ENCODE results near the gene VAMP5. TPM values are rescaled to one million over a fixed set of nuclear protein-coding genes. Genes with fewer than 3 reads are reported as not detected.
"Not testable (repeated sequence)": the region's sequence is repeated elsewhere in the genome, so short reads cannot be mapped to it uniquely, and the experiment has no call there.

Gene VAMP5
- total RNA-seq, 1 donor from 2014 or later = 65.6 TPM

- intact Hi-C loops (cut with micrococcal nuclease) = no loop called here
Measured at GRCh38 chr2:85549826-85550225, 34.4 kb upstream of the VAMP5 start.

GRCh38 chr2:85550486-85550885 is 33.7 kb upstream of the VAMP5 start:
- intact Hi-C loops (cut with micrococcal nuclease) = no loop called here

- intact Hi-C loops (cut with micrococcal nuclease) = loop anchor here (1.0 to 2.0 kb wide), 4 partner anchors 13 to 197 kb away; partner anchors contain the start of genes ELMOD3, MAT2A and RETSAT
Measured at GRCh38 chr2:85551698-85552678, 32.2 kb upstream of the VAMP5 start.

DNA sequence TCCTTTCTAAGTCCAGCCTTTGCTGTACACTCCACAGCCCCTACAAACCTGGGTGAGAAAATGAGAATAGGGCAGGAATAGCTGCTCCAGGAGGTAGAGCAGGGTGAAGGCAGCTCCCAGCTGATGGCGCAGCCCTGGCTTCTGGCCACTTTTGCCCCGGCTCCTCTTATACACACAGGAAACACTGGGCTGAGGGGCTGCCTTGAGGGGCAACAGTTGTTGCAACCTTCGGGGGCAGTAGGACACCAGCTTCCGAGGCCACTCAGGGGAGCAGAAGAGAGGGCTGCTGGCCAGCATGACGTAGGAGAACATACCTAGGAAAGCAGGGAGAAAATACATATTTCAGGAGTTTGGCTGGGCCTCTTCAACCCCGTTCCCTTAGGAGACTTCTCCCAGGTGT is 31.0 kb upstream of the VAMP5 start:
- intact Hi-C loops (cut with micrococcal nuclease) = loop anchor here (2.0 kb wide), 1 partner anchor 198 kb away; the partner anchor contains the start of genes ELMOD3 and RETSAT

DNA sequence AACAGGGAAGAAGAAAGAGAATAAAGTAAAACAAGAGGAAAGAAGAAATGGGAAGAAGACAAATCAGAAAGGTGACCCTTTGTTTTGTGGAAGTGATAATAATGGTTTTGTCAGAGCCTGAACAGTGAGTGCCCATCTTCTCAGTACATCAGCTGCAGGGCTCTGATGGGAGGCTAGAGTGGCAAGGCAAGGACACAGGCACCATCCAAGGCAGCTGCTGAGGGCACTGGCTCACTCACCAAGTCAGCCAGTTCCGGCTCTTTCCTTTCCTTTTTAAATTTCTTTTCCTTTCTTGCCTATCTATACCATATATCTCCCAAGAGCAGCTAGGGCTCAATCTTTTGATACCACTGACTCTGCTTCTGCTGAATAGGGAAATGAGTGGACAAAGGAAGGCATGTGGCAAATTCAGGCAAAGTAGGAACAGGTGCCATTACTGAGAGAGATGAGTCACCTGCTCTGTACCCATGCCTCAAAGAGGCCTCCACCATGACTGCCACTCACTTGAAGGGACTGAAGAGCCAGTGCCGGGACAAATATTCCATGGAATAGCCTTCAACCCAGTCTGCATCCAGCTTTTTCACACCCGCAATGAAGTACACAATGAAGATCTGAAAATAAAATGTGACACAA is 29.1 kb upstream of the VAMP5 start:
- intact Hi-C loops (cut with micrococcal nuclease) = no loop called here

- intact Hi-C loops (cut with micrococcal nuclease) = no loop called here
Measured at GRCh38 chr2:85557130-85557529, 27.1 kb upstream of the VAMP5 start.

GRCh38 chr2:85558160-85558559 is 26.1 kb upstream of the VAMP5 start:
- intact Hi-C loops (cut with micrococcal nuclease) = no loop called here

- intact Hi-C loops (cut with micrococcal nuclease) = not testable (repeated sequence)
Measured at GRCh38 chr2:85560403-85560726, 23.9 kb upstream of the VAMP5 start.

- intact Hi-C loops (cut with micrococcal nuclease) = loop anchor here (1.0 kb wide), 5 partner anchors 22 to 233 kb away; partner anchors contain the start of genes ELMOD3, MAT2A, RETSAT and RNF181
Measured at GRCh38 chr2:85560812-85561279, 23.4 kb upstream of the VAMP5 start.

GRCh38 chr2:85561280-85562212 is 22.7 kb upstream of the VAMP5 start, which contains the start of gene GGCX:
TSS of gene GGCX (minus strand) at chr2:85561493. CDS start at chr2:85561428, 65 bp downstream.
- intact Hi-C loops (cut with micrococcal nuclease) = loop anchor here (1.0 kb wide), 5 partner anchors 22 to 233 kb away; partner anchors contain the start of genes ELMOD3, MAT2A, RETSAT and RNF181

DNA sequence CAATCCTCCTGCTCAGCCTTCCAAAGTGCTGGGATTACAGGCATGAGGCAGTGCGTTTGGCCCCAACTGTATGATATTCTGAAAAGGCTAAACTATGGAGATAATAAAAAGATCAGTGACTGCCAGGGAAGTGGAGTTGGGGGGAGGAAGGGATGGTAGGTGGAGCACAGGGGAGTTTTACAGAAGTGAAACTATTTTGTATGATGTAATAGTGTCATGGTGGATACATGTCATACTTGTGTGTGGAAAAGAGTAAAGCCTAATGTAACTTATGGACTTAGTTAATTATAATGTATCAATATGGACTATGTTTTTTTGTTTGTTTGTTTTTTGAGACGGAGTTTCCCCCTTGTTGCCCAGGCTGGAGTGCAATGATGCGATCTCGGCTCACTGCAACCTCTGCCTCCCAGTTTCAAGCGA is 20.1 kb upstream of the VAMP5 start:
- intact Hi-C loops (cut with micrococcal nuclease) = no loop called here

- intact Hi-C loops (cut with micrococcal nuclease) = no loop called here
Measured at GRCh38 chr2:85566265-85566664, 18.0 kb upstream of the VAMP5 start.

DNA sequence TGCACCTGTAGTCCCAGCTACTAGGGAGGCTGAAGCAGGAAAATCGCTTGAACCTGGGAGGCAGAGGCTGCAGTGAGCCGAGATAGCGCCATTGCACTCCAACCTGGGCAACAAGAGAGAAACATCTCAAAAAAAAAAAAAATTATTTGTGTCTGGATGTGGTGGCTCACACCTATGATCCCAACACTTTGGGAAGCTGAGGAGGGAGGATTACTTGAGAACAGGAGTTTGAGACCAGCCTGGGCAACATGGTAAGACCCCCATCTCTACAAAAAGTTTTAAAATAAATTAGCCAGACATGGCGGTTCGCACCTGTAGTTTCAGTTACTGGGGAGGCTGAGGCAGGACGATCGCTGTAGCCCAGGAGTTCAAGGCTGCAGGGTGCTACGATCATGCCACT is 8.5 kb upstream of the VAMP5 start:
- intact Hi-C loops (cut with micrococcal nuclease) = no loop called here

DNA sequence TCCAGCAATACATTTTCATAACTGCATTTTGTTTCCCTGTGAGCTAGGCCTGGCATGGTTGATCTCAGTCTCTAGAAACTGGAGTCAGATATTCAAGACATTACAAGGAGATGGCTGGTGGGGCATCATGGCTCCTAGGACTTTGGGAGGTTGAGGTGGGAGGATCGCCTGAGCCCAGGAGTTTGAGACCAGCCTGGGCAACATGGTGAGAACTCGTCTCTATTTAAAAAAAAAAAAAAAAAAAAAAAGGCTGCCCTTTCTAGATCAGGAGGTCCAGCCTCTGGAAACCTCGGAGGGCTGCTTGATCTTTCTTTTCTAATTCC is 7.2 kb upstream of the VAMP5 start:
- intact Hi-C loops (cut with micrococcal nuclease) = no loop called here

GRCh38 chr2:85577386-85578242 is 6.6 kb upstream of the VAMP5 start, which contains the start of gene VAMP8:
TSS of gene VAMP8 (plus strand) at chr2:85577586. CDS start at chr2:85577647, 61 bp downstream.
- intact Hi-C loops (cut with micrococcal nuclease) = loop anchor here (2.0 kb wide), 1 partner anchor 17 kb away; the partner anchor contains the start of gene RNF181

GRCh38 chr2:85578243-85579180 is 5.7 kb upstream of the VAMP5 start:
- intact Hi-C loops (cut with micrococcal nuclease) = loop anchor here (2.0 kb wide), 1 partner anchor 16 kb away; the partner anchor contains the start of gene RNF181

GRCh38 chr2:85579266-85579935 is 4.8 kb upstream of the VAMP5 start:
- intact Hi-C loops (cut with micrococcal nuclease) = loop anchor here (2.0 kb wide), 1 partner anchor 15 kb away; the partner anchor contains the start of gene RNF181

DNA sequence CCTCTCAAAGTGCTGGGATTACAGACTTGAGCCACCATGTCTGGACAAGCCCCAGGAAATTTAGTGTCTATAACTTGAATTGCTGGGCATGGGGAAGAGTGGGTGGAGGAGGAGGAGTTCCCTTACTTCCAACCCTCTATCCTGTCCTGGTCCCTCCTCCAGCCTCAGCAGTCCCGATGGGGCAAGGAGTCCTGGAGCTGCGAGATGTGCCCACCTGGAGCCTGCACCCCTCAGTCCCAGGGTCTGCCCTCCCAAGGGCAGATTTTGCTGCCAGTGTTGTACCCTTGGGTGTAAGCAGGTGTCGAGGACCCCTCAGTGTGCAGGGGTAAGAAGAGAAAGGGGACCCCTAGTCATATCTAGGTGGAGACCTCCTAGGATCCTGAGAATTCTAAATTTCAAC is 4.0 kb upstream of the VAMP5 start:
- intact Hi-C loops (cut with micrococcal nuclease) = no loop called here
